CD4-positive, alpha-beta T cell (primary cell): ENCODE measurements around the gene COL18A1. TPM values are rescaled to one million over a fixed set of nuclear protein-coding genes. Genes with fewer than 3 reads are reported as not detected.

Experiments
- ATAC-seq: fragments of 200-7000 bp; cut with Tn5 transposase; one replicate; pipeline ENCODE4 v1.10.0; 2022; ENCODE audit warnings: mild to moderate bottlenecking; ENCODE audit not compliant: poor library complexity
- CTCF ChIA-PET: fragments of 350-600 bp; sonication (Branson Sonifier 250); formaldehyde crosslinking; loops from one replicate; lab custom pipeline; 2021; ENCODE audit warnings: antibody characterized with exemption, inconsistent platforms; lab: Charles Lee
- POLR2A ChIA-PET: fragments of 350-600 bp; sonication (Branson Sonifier 250); formaldehyde crosslinking; loops from one replicate; lab custom pipeline; 2021; ENCODE audit warnings: antibody characterized with exemption, inconsistent platforms; lab: Charles Lee
- DNase-seq, 14 experiments: peaks; one replicate each; pipeline ENCODE4 v3.0.0-alpha.2; 2013 to 2020; ENCODE audit warnings: mixed read lengths in 2 of 14
- H3K27ac ChIP-seq, 2 donors: one replicate each; pipeline versions ENCODE4 v1.5.1 to v1.7.0; 2013; ENCODE audit warnings: low read length in 2 of 2, low read depth in 1 of 2, mild to moderate bottlenecking in 1 of 2
- H3K27me3 ChIP-seq, 2 experiments: 1 replicate in 1 of 2; 2 replicates in 1 of 2; pipeline versions ENCODE4 v1.6.1 to v1.7.0; 2013; ENCODE audit warnings: low read length in 2 of 2, control low read depth in 1 of 2, mild to moderate bottlenecking in 1 of 2, moderate library complexity in 1 of 2; ENCODE audit not compliant: insufficient read depth in 2 of 2, control insufficient read depth in 1 of 2
- H3K36me3 ChIP-seq: one replicate; pipeline ENCODE4 v1.6.1; 2013; ENCODE audit warnings: low read length, control low read depth; ENCODE audit not compliant: insufficient read depth
- H3K4me1 ChIP-seq: one replicate; pipeline ENCODE4 v1.6.1; 2013; ENCODE audit warnings: low read length, control low read depth; ENCODE audit not compliant: insufficient read depth
- H3K4me3 ChIP-seq: one replicate; pipeline ENCODE4 v1.5.1; 2013; ENCODE audit warnings: mild to moderate bottlenecking, low read length, moderate library complexity
- H3K9me3 ChIP-seq, 2 experiments: 1 replicate in 1 of 2; 2 replicates in 1 of 2; pipeline versions ENCODE4 v1.6.1 to v1.7.0; 2013; ENCODE audit warnings: low read length in 2 of 2, mild to moderate bottlenecking in 2 of 2, control low read depth in 1 of 2, moderate library complexity in 1 of 2; ENCODE audit not compliant: control insufficient read depth in 1 of 2, insufficient read depth in 1 of 2
- H3K27ac Mint-ChIP-seq: one replicate; pipeline ENCODE4 v1.8.0; 2020; ENCODE audit warnings: mixed read lengths
- H3K27me3 Mint-ChIP-seq: one replicate; pipeline ENCODE4 v1.8.0; 2021; ENCODE audit warnings: mixed read lengths
- H3K36me3 Mint-ChIP-seq: one replicate; pipeline ENCODE4 v1.8.0; 2021; ENCODE audit warnings: low read depth, mixed read lengths
- H3K4me1 Mint-ChIP-seq: one replicate; pipeline ENCODE4 v1.8.0; 2021; ENCODE audit warnings: low read depth, mixed read lengths
- H3K4me3 Mint-ChIP-seq: one replicate; pipeline ENCODE4 v1.8.0; 2020; ENCODE audit warnings: mild to moderate bottlenecking, mixed read lengths
- H3K9me3 Mint-ChIP-seq: one replicate; pipeline ENCODE4 v1.8.0; 2020; ENCODE audit warnings: mixed read lengths
- CTCF ChIP-seq: fragments of 200-600 bp; IDR thresholded peaks from one replicate; pipeline ENCODE4 v1.8.0; 2022; ENCODE audit warnings: antibody characterized with exemption, mild to moderate bottlenecking
- intact Hi-C, 2 experiments: fragments of 100-400 bp; cut with DNase I in 1 of 2; cut with micrococcal nuclease in 1 of 2; formaldehyde crosslinking; loops; one replicate each; pipeline versions ENCODE4 v1.15.1 to v1.9.0; 2023 to 2025; cut with DNase I, micrococcal nuclease
- total RNA-seq, 174 experiments: library from RNA in 2 of 174; stranded (reverse) in 2 of 174; gene quantifications; one replicate each; pipeline ENCODE4 v1.2.3 and lab custom pipeline; 2021 to 2026

Gene COL18A1
- total RNA-seq, 2 experiments from 2014 or later: 15.2 to 16.0 TPM

GRCh38 chr21:45365608-45366241 lies 39.2 kb upstream of the COL18A1 start:
- Mint-ChIP-seq H3K4me1 (peaks cover 14% of the 10 kb centered on the region), H3K9me3 (no peaks in the 10 kb centered on the region), H3K27ac (no peak overlapping the region), H3K27me3 (peaks cover 6% of the 10 kb centered on the region), H3K36me3 (no peaks in the 10 kb centered on the region), H3K4me3 (no peak overlapping the region)
- CTCF ChIA-PET: no interaction called here
- H3K27ac ChIP-seq: no peak overlapping the region
- POLR2A ChIA-PET: no interaction called here
- H3K4me3 ChIP-seq: no peak overlapping the region
- DNase-seq (no peak), ATAC-seq (no peak)
- TF ChIP-seq CTCF: no peak
- H3K9me3 ChIP-seq: no peaks in the 10 kb centered on the region
- peaks cover 0 to 4% of the 10 kb centered on the region in 2 experiments for H3K27me3 ChIP-seq
- H3K36me3 ChIP-seq: no peaks in the 10 kb centered on the region
- intact Hi-C loops: no loop called here
- H3K4me1 ChIP-seq: peaks cover 7% of the 10 kb centered on the region

- ATAC-seq (no peak), DNase-seq (no peak)
- ChIA-PET POLR2A (interaction anchor here (0.6 kb wide), 1 partner anchor 214 kb away, joined by 3 read pairs; no protein-coding TSS in a partner anchor), CTCF (no interaction called here)
- intact Hi-C loops: no loop called here
- no peak overlapping the region for H3K4me3 ChIP-seq
- Mint-ChIP-seq H3K27me3 (peaks cover 6% of the 10 kb centered on the region), H3K9me3 (no peaks in the 10 kb centered on the region), H3K4me3 (no peak overlapping the region), H3K27ac (no peak overlapping the region), H3K4me1 (peaks cover 14% of the 10 kb centered on the region), H3K36me3 (no peaks in the 10 kb centered on the region)
- H3K27me3 ChIP-seq: peaks cover 0 to 4% of the 10 kb centered on the region in 2 experiments
- H3K4me1 ChIP-seq: peaks cover 7% of the 10 kb centered on the region
- no peaks in the 10 kb centered on the region for H3K9me3 ChIP-seq
- TF ChIP-seq CTCF: no peak
- H3K36me3 ChIP-seq: no peaks in the 10 kb centered on the region
- no peak overlapping the region for H3K27ac ChIP-seq
Observed at GRCh38 chr21:45366476-45366875, 38.5 kb upstream of the COL18A1 start.

GRCh38 chr21:45366931-45367401 lies 38.0 kb upstream of the COL18A1 start:
- Mint-ChIP-seq H3K27ac (no peak overlapping the region), H3K4me1 (peaks cover 14% of the 10 kb centered on the region), H3K9me3 (no peaks in the 10 kb centered on the region), H3K36me3 (no peaks in the 10 kb centered on the region), H3K4me3 (no peak overlapping the region), H3K27me3 (peaks cover 6% of the 10 kb centered on the region)
- CTCF ChIA-PET: no interaction called here
- Histone ChIP-seq H3K36me3 (no peaks in the 10 kb centered on the region), H3K4me1 (peaks cover 7% of the 10 kb centered on the region), H3K27ac (no peak overlapping the region), H3K4me3 (no peak overlapping the region), H3K27me3 (peaks cover 0 to 4% of the 10 kb centered on the region in 2 experiments), H3K9me3 (no peaks in the 10 kb centered on the region)
- ATAC-seq: no peak
- no peak for TF ChIP-seq CTCF
- intact Hi-C loops: no loop called here
- POLR2A ChIA-PET: interaction anchor here (0.6 kb wide), 1 partner anchor 215 kb away, joined by 3 read pairs; no protein-coding TSS in a partner anchor
- no peak for DNase-seq
